Astrocyte (in vitro differentiated cells and primary cell): ENCODE data around the gene NEAT1. TPM values are rescaled to one million over a fixed set of nuclear protein-coding genes. Genes with fewer than 3 reads are reported as not detected.
A peak's percentile ranks its signal among the peaks of the same experiment; 100 is the strongest.

Source experiments
- DNase-seq: peaks from one replicate; pipeline ENCODE4 v3.0.0-alpha.2; 2010; ENCODE audit warnings: low read depth
- FAIRE-seq: peaks from 2 replicates; lab custom pipeline; 2011; peaks lifted over from hg19 to GRCh38; lab: Jason Lieb, UNC
- H2AFZ ChIP-seq: 2 replicates; pipeline ENCODE4 v1.6.0; 2012; ENCODE audit warnings: low read depth, low read length, inconsistent platforms
- H3K27ac ChIP-seq: 2 replicates; pipeline ENCODE4 v1.5.1; 2011; ENCODE audit warnings: low read depth, low read length, inconsistent platforms
- H3K27me3 ChIP-seq: 2 replicates; pipeline ENCODE4 v1.6.0; 2011; ENCODE audit warnings: low read length, inconsistent platforms; ENCODE audit not compliant: insufficient read depth
- H3K36me3 ChIP-seq: 2 replicates; pipeline ENCODE4 v1.5.1; 2011; ENCODE audit warnings: low read length, inconsistent platforms; ENCODE audit not compliant: insufficient read depth
- H3K4me1 ChIP-seq: 2 replicates; pipeline ENCODE4 v1.5.1; 2011; ENCODE audit warnings: low read length, inconsistent platforms; ENCODE audit not compliant: insufficient read depth
- H3K4me2 ChIP-seq: 2 replicates; pipeline ENCODE4 v1.6.0; 2012; ENCODE audit warnings: low read length, inconsistent platforms
- H3K4me3 ChIP-seq: 2 replicates; pipeline ENCODE4 v1.5.1; 2011; ENCODE audit warnings: low read depth, mild to moderate bottlenecking, low read length, inconsistent platforms; ENCODE audit not compliant: insufficient read depth
- H3K79me2 ChIP-seq: 2 replicates; pipeline ENCODE4 v1.6.0; 2012; ENCODE audit warnings: mild to moderate bottlenecking, low read length, inconsistent platforms; ENCODE audit not compliant: insufficient read depth
- H3K9ac ChIP-seq: 2 replicates; pipeline ENCODE4 v1.6.0; 2012; ENCODE audit warnings: mild to moderate bottlenecking, low read length, inconsistent platforms
- H3K9me3 ChIP-seq: 2 replicates; pipeline ENCODE4 v1.5.1; 2012; ENCODE audit warnings: low read depth, mild to moderate bottlenecking, low read length, inconsistent platforms; ENCODE audit not compliant: insufficient read depth
- H4K20me1 ChIP-seq: 2 replicates; pipeline ENCODE4 v1.6.0; 2012; ENCODE audit warnings: low read length, inconsistent platforms; ENCODE audit not compliant: insufficient read depth
- H3K27ac Mint-ChIP-seq: one replicate; pipeline ENCODE4 v1.8.0; 2021; ENCODE audit warnings: mild to moderate bottlenecking, mixed read lengths; ENCODE audit not compliant: unreplicated experiment
- H3K27me3 Mint-ChIP-seq: one replicate; pipeline ENCODE4 v1.8.0; 2021; ENCODE audit warnings: low read depth, mixed read lengths; ENCODE audit not compliant: unreplicated experiment
- H3K36me3 Mint-ChIP-seq: one replicate; pipeline ENCODE4 v1.8.0; 2021; ENCODE audit warnings: low read depth, mixed read lengths; ENCODE audit not compliant: unreplicated experiment
- H3K4me1 Mint-ChIP-seq: one replicate; pipeline ENCODE4 v1.8.0; 2021; ENCODE audit warnings: low read depth, mixed read lengths; ENCODE audit not compliant: unreplicated experiment
- H3K4me3 Mint-ChIP-seq: one replicate; pipeline ENCODE4 v1.8.0; 2021; ENCODE audit warnings: mild to moderate bottlenecking, moderate library complexity, mixed read lengths; ENCODE audit not compliant: unreplicated experiment
- H3K9me3 Mint-ChIP-seq: one replicate; pipeline ENCODE4 v1.8.0; 2021; ENCODE audit warnings: mild to moderate bottlenecking, mixed read lengths; ENCODE audit not compliant: unreplicated experiment
- EZH2 ChIP-seq: IDR thresholded peaks from 2 replicates; pipeline ENCODE4 v1.6.1; 2012; ENCODE audit warnings: mild to moderate bottlenecking, low read length, inconsistent platforms; ENCODE audit not compliant: insufficient read depth
- total RNA-seq: library from RNA; stranded (reverse); gene quantifications from 2 replicates; pipeline ENCODE4 v1.2.1, GENCODE V29; 2021
- TF ChIP-seq, protein P1 (sequence below): IDR thresholded peaks from 2 replicates; pipeline ENCODE4 v1.5.1; 2011; ENCODE audit warnings: low read depth, mild to moderate bottlenecking, inconsistent platforms, low read length, moderate library complexity; ENCODE audit not compliant: insufficient read depth

NEAT1 gene
- total RNA-seq, 1 donor from 2014 or later, result 317 TPM

- Histone ChIP-seq H3K9me3 (no peaks in the 10 kb centered on the region), H3K4me3 (no peak overlapping the region), H3K27ac (no peak overlapping the region), H3K4me1 (peaks cover 14% of the 10 kb centered on the region), H3K27me3 (no peaks in the 10 kb centered on the region), H3K79me2 (peaks cover 94% of the 10 kb centered on the region), H2AFZ (no peak overlapping the region), H3K36me3 (peaks cover 59% of the 10 kb centered on the region), H3K9ac (peak overlapping the region; percentile 8), H3K4me2 (no peak overlapping the region), H4K20me1 (peaks cover 96% of the 10 kb centered on the region)
- no peak for FAIRE-seq
- H3K4me3 Mint-ChIP-seq, result no peak overlapping the region
- H3K27ac Mint-ChIP-seq, result no peak overlapping the region
- no peaks in the 10 kb centered on the region for H3K27me3 Mint-ChIP-seq
- no peaks in the 10 kb centered on the region for H3K9me3 Mint-ChIP-seq
- DNase-seq, result no peak
- H3K36me3 Mint-ChIP-seq, result peaks cover 7% of the 10 kb centered on the region
- H3K4me1 Mint-ChIP-seq, result peaks cover 35% of the 10 kb centered on the region
- TF ChIP-seq, protein P1, sequence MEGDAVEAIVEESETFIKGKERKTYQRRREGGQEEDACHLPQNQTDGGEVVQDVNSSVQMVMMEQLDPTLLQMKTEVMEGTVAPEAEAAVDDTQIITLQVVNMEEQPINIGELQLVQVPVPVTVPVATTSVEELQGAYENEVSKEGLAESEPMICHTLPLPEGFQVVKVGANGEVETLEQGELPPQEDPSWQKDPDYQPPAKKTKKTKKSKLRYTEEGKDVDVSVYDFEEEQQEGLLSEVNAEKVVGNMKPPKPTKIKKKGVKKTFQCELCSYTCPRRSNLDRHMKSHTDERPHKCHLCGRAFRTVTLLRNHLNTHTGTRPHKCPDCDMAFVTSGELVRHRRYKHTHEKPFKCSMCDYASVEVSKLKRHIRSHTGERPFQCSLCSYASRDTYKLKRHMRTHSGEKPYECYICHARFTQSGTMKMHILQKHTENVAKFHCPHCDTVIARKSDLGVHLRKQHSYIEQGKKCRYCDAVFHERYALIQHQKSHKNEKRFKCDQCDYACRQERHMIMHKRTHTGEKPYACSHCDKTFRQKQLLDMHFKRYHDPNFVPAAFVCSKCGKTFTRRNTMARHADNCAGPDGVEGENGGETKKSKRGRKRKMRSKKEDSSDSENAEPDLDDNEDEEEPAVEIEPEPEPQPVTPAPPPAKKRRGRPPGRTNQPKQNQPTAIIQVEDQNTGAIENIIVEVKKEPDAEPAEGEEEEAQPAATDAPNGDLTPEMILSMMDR, result no peak
- no peak for TF ChIP-seq EZH2
Measured at GRCh38 chr11:65438257-65439151, 15.9 kb downstream of the NEAT1 start.

GRCh38 chr11:65439331-65440181 lies 17.0 kb downstream of the NEAT1 start:
- H3K27ac ChIP-seq, result no peak overlapping the region
- FAIRE-seq (no peak), DNase-seq (no peak)
- TF ChIP-seq EZH2, result no peak
- H4K20me1 ChIP-seq, result peaks cover 96% of the 10 kb centered on the region
- peaks cover 35% of the 10 kb centered on the region for H3K4me1 Mint-ChIP-seq
- H3K4me2 ChIP-seq, result no peak overlapping the region
- no peak overlapping the region for H3K4me3 Mint-ChIP-seq
- no peaks in the 10 kb centered on the region for H3K9me3 Mint-ChIP-seq
- no peaks in the 10 kb centered on the region for H3K27me3 ChIP-seq
- H2AFZ ChIP-seq, result no peak overlapping the region
- H3K79me2 ChIP-seq, result peaks cover 91% of the 10 kb centered on the region
- H3K36me3 ChIP-seq, result peaks cover 55% of the 10 kb centered on the region
- H3K36me3 Mint-ChIP-seq, result peaks cover 9% of the 10 kb centered on the region
- H3K4me3 ChIP-seq, result no peak overlapping the region
- H3K27me3 Mint-ChIP-seq, result no peaks in the 10 kb centered on the region
- no peaks in the 10 kb centered on the region for H3K9me3 ChIP-seq
- peak overlapping the region; percentile 77 for H3K27ac Mint-ChIP-seq
- no peak overlapping the region for H3K9ac ChIP-seq
- H3K4me1 ChIP-seq, result peaks cover 8% of the 10 kb centered on the region

GRCh38 chr11:65440831-65441499 lies 18.4 kb downstream of the NEAT1 start:
- H3K4me3 ChIP-seq, result no peak overlapping the region
- H3K4me1 ChIP-seq, result peaks cover 4% of the 10 kb centered on the region
- FAIRE-seq (no peak), DNase-seq (no peak)
- Mint-ChIP-seq H3K4me1 (peaks cover 33% of the 10 kb centered on the region), H3K27me3 (no peaks in the 10 kb centered on the region), H3K4me3 (peak overlapping the region; percentile 73), H3K9me3 (no peaks in the 10 kb centered on the region), H3K36me3 (peaks cover 14% of the 10 kb centered on the region), H3K27ac (peak overlapping the region; percentile 85)
- no peak overlapping the region for H3K9ac ChIP-seq
- H3K36me3 ChIP-seq, result peaks cover 42% of the 10 kb centered on the region
- H3K4me2 ChIP-seq, result no peak overlapping the region
- H3K79me2 ChIP-seq, result peaks cover 77% of the 10 kb centered on the region
- peaks cover 96% of the 10 kb centered on the region for H4K20me1 ChIP-seq
- no peak overlapping the region for H3K27ac ChIP-seq
- H3K27me3 ChIP-seq, result no peaks in the 10 kb centered on the region
- no peaks in the 10 kb centered on the region for H3K9me3 ChIP-seq
- TF ChIP-seq, protein P1, result no peak
- no peak overlapping the region for H2AFZ ChIP-seq
